CD4-positive, CD25-positive, alpha-beta regulatory T cell (primary cell): ENCODE measurements around the gene TAS2R10. TPM values are rescaled to one million over a fixed set of nuclear protein-coding genes. Genes with fewer than 3 reads are reported as not detected.

Source experiments
- ATAC-seq, 2 donors: fragments of 150-1000 bp; cut with Tn5 transposase; one replicate each; pipeline ENCODE4 v1.10.0; 2021; ENCODE audit warnings: low read depth in 2 of 2, moderate number of reproducible peaks in 2 of 2, moderate library complexity in 1 of 2
- DNase-seq, 3 donors: peaks; one replicate each; pipeline versions ENCODE4 v3.0.0 to v3.0.0-alpha.2; 2012 to 2022; ENCODE audit warnings: mixed read lengths in 1 of 3
- H3K27ac ChIP-seq: one replicate; pipeline ENCODE4 v1.7.0; 2013; ENCODE audit warnings: mild to moderate bottlenecking, low read length; ENCODE audit not compliant: insufficient read depth, poor library complexity, severe bottlenecking
- H3K27me3 ChIP-seq: one replicate; pipeline ENCODE4 v1.7.0; 2013; ENCODE audit warnings: low read length; ENCODE audit not compliant: control insufficient read depth, insufficient read depth
- H3K36me3 ChIP-seq: one replicate; pipeline ENCODE4 v1.7.0; 2013; ENCODE audit warnings: mild to moderate bottlenecking, low read length, moderate library complexity; ENCODE audit not compliant: control insufficient read depth, insufficient read depth
- H3K4me1 ChIP-seq: 2 replicates; pipeline ENCODE4 v1.7.0; 2013; ENCODE audit warnings: mild to moderate bottlenecking, low read length; ENCODE audit not compliant: insufficient read depth, control insufficient read depth, poor library complexity, severe bottlenecking
- H3K4me3 ChIP-seq: one replicate; pipeline ENCODE4 v1.7.0; 2013; ENCODE audit warnings: low read depth, mild to moderate bottlenecking, low read length, moderate library complexity
- H3K9me3 ChIP-seq, 2 experiments: 1 replicate in 1 of 2; 2 replicates in 1 of 2; pipeline ENCODE4 v1.7.0; 2013; ENCODE audit warnings: low read length in 2 of 2, mild to moderate bottlenecking in 1 of 2, moderate library complexity in 1 of 2; ENCODE audit not compliant: control insufficient read depth in 2 of 2
- H3K27ac Mint-ChIP-seq, 3 donors: one replicate each; pipeline ENCODE4 v1.8.0; 2020 to 2022; ENCODE audit warnings: mild to moderate bottlenecking in 3 of 3, mixed read lengths in 3 of 3, moderate library complexity in 2 of 3
- H3K27me3 Mint-ChIP-seq: one replicate; pipeline ENCODE4 v1.8.0; 2022; ENCODE audit warnings: mild to moderate bottlenecking, mixed read lengths
- H3K36me3 Mint-ChIP-seq: one replicate; pipeline ENCODE4 v1.8.0; 2020; ENCODE audit warnings: mixed read lengths
- H3K4me1 Mint-ChIP-seq, 4 donors: one replicate each; pipeline ENCODE4 v1.8.0; 2020 to 2022; ENCODE audit warnings: mixed read lengths in 4 of 4, mild to moderate bottlenecking in 1 of 4
- H3K4me3 Mint-ChIP-seq, 4 donors: one replicate each; pipeline ENCODE4 v1.8.0; 2020 to 2022; ENCODE audit warnings: mild to moderate bottlenecking in 4 of 4, mixed read lengths in 4 of 4, moderate library complexity in 3 of 4
- H3K9me3 Mint-ChIP-seq, 7 donors: one replicate each; pipeline ENCODE4 v1.8.0; 2020 to 2022; ENCODE audit warnings: mixed read lengths in 7 of 7, mild to moderate bottlenecking in 3 of 7, moderate library complexity in 2 of 7
- polyA plus RNA-seq, 4 donors: library from polyadenylated mRNA; unstranded; fragments of 300-500 nt; fragmentation: Illumina TruSeq; gene quantifications; one replicate each; pipeline ENCODE4 v1.2.3, GENCODE V29; 2021
- total RNA-seq: library from RNA; stranded (reverse); gene quantifications from one replicate; pipeline ENCODE4 v1.2.3, GENCODE V29; 2022

Gene TAS2R10
- total and polyA plus RNA-seq, 5 donors from 2014 or later, result not detected

DNA sequence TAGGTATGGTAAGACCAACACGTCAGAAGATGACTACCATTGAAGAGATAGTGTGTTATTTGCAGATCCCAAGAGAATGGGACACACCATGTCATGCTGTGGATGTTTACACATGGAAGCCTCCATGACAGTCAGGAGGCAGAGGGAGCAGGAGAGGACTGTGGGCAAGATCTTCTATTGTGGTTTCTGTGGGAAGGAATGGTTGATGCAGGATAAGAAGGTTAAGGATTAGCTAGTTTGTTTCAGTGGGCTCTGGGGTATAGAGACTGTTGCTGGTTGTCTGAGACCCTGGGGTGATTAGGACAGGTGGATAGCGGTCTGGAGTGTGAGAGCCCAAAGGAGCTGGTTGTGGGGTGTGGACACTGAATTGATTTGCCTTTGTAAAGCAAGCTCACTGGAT lies 47.1 kb downstream of the TAS2R10 start:
- Mint-ChIP-seq H3K36me3 (no peaks in the 10 kb centered on the region), H3K4me3 (no peak overlapping the region), H3K27me3 (peaks cover 4% of the 10 kb centered on the region), H3K4me1 (no peaks in the 10 kb centered on the region), H3K27ac (no peak overlapping the region), H3K9me3 (peaks cover 0 to 2% (median 0%) of the 10 kb centered on the region in 7 donors)
- Histone ChIP-seq H3K36me3 (no peaks in the 10 kb centered on the region), H3K27ac (no peak overlapping the region), H3K9me3 (no peaks in the 10 kb centered on the region), H3K4me3 (no peak overlapping the region), H3K4me1 (no peaks in the 10 kb centered on the region), H3K27me3 (peaks cover 9% of the 10 kb centered on the region)
- DNase-seq (no peak), ATAC-seq (no peak)

Other genes with a start within 250 kb of the TAS2R10 start
- 13.8 TPM for gene MAGOHB, start 212.7 kb downstream of the TAS2R10 start, total RNA-seq
- 10 to 100 TPM; 34.3 to 53.8 (median 42.9) TPM for gene MAGOHB, start 212.7 kb downstream of the TAS2R10 start, polyA plus RNA-seq
- gene STYK1, start 152.3 kb downstream of the TAS2R10 start, total RNA-seq, result not detected
- gene STYK1, start 152.3 kb downstream of the TAS2R10 start, polyA plus RNA-seq, result not detected
- 12.2 TPM for gene YBX3, start 103.0 kb downstream of the TAS2R10 start, total RNA-seq
- gene YBX3, start 103.0 kb downstream of the TAS2R10 start, polyA plus RNA-seq, result 1 to 10 TPM; 2.3 to 5.2 (median 3.2) TPM
- gene TAS2R7, start 23.7 kb downstream of the TAS2R10 start, total RNA-seq, result not detected
- not detected for gene TAS2R7, start 23.7 kb downstream of the TAS2R10 start, polyA plus RNA-seq
- gene TAS2R8, start 19.1 kb downstream of the TAS2R10 start, total RNA-seq, result not detected
- gene TAS2R8, start 19.1 kb downstream of the TAS2R10 start, polyA plus RNA-seq, result not detected
- gene TAS2R9, start 16.2 kb downstream of the TAS2R10 start, total RNA-seq, result not detected
- under 1 TPM in 1 of 4 donors, not detected in 3; 0.22 TPM for gene TAS2R9, start 16.2 kb downstream of the TAS2R10 start, polyA plus RNA-seq
- gene PRR4, start 23.1 kb upstream of the TAS2R10 start, total RNA-seq, result 1.6 TPM
- gene PRR4, start 23.1 kb upstream of the TAS2R10 start, polyA plus RNA-seq, result 1 to 10 TPM in 2 of 4 donors, under 1 TPM in 2; 0.51 to 2.4 (median 1.0) TPM
- 26.9 TPM for gene PRH1, start 57.9 kb upstream of the TAS2R10 start, total RNA-seq
- 10 to 100 TPM in 2 of 4 donors, 1 to 10 TPM in 2; 7.1 to 13.5 (median 8.8) TPM for gene PRH1, start 57.9 kb upstream of the TAS2R10 start, polyA plus RNA-seq
- 1.4 TPM for gene TAS2R13, start 83.2 kb upstream of the TAS2R10 start, total RNA-seq
- gene TAS2R13, start 83.2 kb upstream of the TAS2R10 start, polyA plus RNA-seq, result not detected
- not detected for gene PRH2, start 102.9 kb upstream of the TAS2R10 start, total RNA-seq
- not detected for gene PRH2, start 102.9 kb upstream of the TAS2R10 start, polyA plus RNA-seq
- 2.5 TPM for gene TAS2R14, start 112.9 kb upstream of the TAS2R10 start, total RNA-seq
- under 1 TPM; 0.26 to 0.96 (median 0.80) TPM for gene TAS2R14, start 112.9 kb upstream of the TAS2R10 start, polyA plus RNA-seq
- gene TAS2R50, start 160.6 kb upstream of the TAS2R10 start, total RNA-seq, result 1.6 TPM
- gene TAS2R50, start 160.6 kb upstream of the TAS2R10 start, polyA plus RNA-seq, result not detected
- 2.2 TPM for gene TAS2R20, start 171.9 kb upstream of the TAS2R10 start, total RNA-seq
- under 1 TPM in 2 of 4 donors, not detected in 2; 0.12 to 0.39 TPM for gene TAS2R20, start 171.9 kb upstream of the TAS2R10 start, polyA plus RNA-seq
- 1.2 TPM for gene TAS2R19, start 196.3 kb upstream of the TAS2R10 start, total RNA-seq
- gene TAS2R19, start 196.3 kb upstream of the TAS2R10 start, polyA plus RNA-seq, result under 1 TPM in 2 of 4 donors, not detected in 2; 0.32 to 0.73 TPM
- gene TAS2R31, start 205.0 kb upstream of the TAS2R10 start, total RNA-seq, result 4.2 TPM
- under 1 TPM in 3 of 4 donors, not detected in 1; 0.17 to 0.58 (median 0.47) TPM for gene TAS2R31, start 205.0 kb upstream of the TAS2R10 start, polyA plus RNA-seq
- gene TAS2R46, start 235.9 kb upstream of the TAS2R10 start, total RNA-seq, result 2.8 TPM
- under 1 TPM in 1 of 4 donors, not detected in 3; 0.26 TPM for gene TAS2R46, start 235.9 kb upstream of the TAS2R10 start, polyA plus RNA-seq